Left ventricle myocardium superior (tissue), 1 donor: ENCODE data around the gene ERICH6. TPM values are rescaled to one million over a fixed set of nuclear protein-coding genes. Genes with fewer than 3 reads are reported as not detected.
"Not testable (repeated sequence)": the region's sequence is repeated elsewhere in the genome, so short reads cannot be mapped to it uniquely, and the experiment has no call there.

ENCODE experiments used
- ATAC-seq: fragments of 200-7000 bp; cut with Tn5 transposase; one replicate; pipeline ENCODE4 v1.9.1; 2020; ENCODE audit warnings: mild to moderate bottlenecking, moderate library complexity
- DNase-seq: peaks from one replicate; pipeline ENCODE4 v3.0.0-alpha.2; 2020
- intact Hi-C: fragments of 100-400 bp; cut with micrococcal nuclease; formaldehyde crosslinking; loops from one replicate; pipeline ENCODE4 v1.11.0; 2022
- total RNA-seq: library from RNA; stranded (reverse); fragmentation: NEBNext Ultra II Directional; extraction: Animal tissue kit (Norgen Biotek cat#: 25700); gene quantifications from one replicate; pipeline ENCODE4 v1.2.1, GENCODE V29; 2021
- donor health status: DM: no; HTN: yes; CAD: no; lungs with severe emphysema.

Gene ERICH6
- total RNA-seq, 1 donor from 2014 or later, result not detected

- peak; percentile 86 for ATAC-seq
- DNase-seq, result no peak
- intact Hi-C loops, result no loop called here
Measured at GRCh38 chr3:150627557-150627956, 76.2 kb downstream of the ERICH6 start.

GRCh38 chr3:150626148-150626930 is 77.4 kb downstream of the ERICH6 start:
- ATAC-seq (no peak), DNase-seq (no peak)
- intact Hi-C loops, result no loop called here

GRCh38 chr3:150623945-150624344 is 79.8 kb downstream of the ERICH6 start:
- intact Hi-C loops, result no loop called here
- DNase-seq (no peak), ATAC-seq (no peak)

GRCh38 chr3:150622955-150623354 is 80.8 kb downstream of the ERICH6 start:
- ATAC-seq, DNase-seq, intact Hi-C loops: not testable (repeated sequence)

GRCh38 chr3:150620002-150620689 is 83.6 kb downstream of the ERICH6 start:
- DNase-seq, result no peak

GRCh38 chr3:150613709-150614480 is 89.8 kb downstream of the ERICH6 start:
- no peak for DNase-seq
- ATAC-seq, result no peak
- intact Hi-C loops, result no loop called here

More at GRCh38 chr3:150620002-150620689, 83.6 kb downstream of the ERICH6 start:
- intact Hi-C loops, result no loop called here
- no peak for ATAC-seq

- ATAC-seq (no peak), DNase-seq (no peak)
- intact Hi-C loops, result no loop called here
Measured at GRCh38 chr3:150613034-150613433, 90.7 kb downstream of the ERICH6 start.

- intact Hi-C loops, result no loop called here
- no peak for ATAC-seq
- DNase-seq, result no peak
Measured at GRCh38 chr3:150612494-150612893, 91.2 kb downstream of the ERICH6 start.

GRCh38 chr3:150611666-150612065 is 92.1 kb downstream of the ERICH6 start:
- ATAC-seq (no peak), DNase-seq (no peak)
- intact Hi-C loops, result no loop called here

- ATAC-seq, result no peak
- DNase-seq, result no peak
- intact Hi-C loops, result no loop called here
Measured at GRCh38 chr3:150610785-150611184, 92.9 kb downstream of the ERICH6 start.

- DNase-seq (no peak), ATAC-seq (no peak)
- intact Hi-C loops, result no loop called here
Measured at GRCh38 chr3:150609988-150610387, 93.7 kb downstream of the ERICH6 start.

Other genes starting within 250 kb of the ERICH6 start
- gene SERP1, start 157.4 kb downstream of the ERICH6 start, total RNA-seq, result 23.0 TPM
- 80.2 TPM for gene EIF2A, start 157.1 kb downstream of the ERICH6 start, total RNA-seq
- gene SELENOT, start 100.6 kb downstream of the ERICH6 start, total RNA-seq, result 63.3 TPM
- gene SIAH2, start 59.2 kb upstream of the ERICH6 start, total RNA-seq, result 23.2 TPM
- not detected for gene MINDY4B, start 201.5 kb upstream of the ERICH6 start, total RNA-seq